Astrocyte (in vitro differentiated cells and primary cell): Measurements from ENCODE around the gene ADAMTSL5. TPM values are rescaled to one million over a fixed set of nuclear protein-coding genes. Genes with fewer than 3 reads are reported as not detected.

ENCODE experiments used
- DNase-seq: peaks from one replicate; pipeline ENCODE4 v3.0.0-alpha.2; 2010; ENCODE audit warnings: low read depth
- FAIRE-seq: peaks from 2 replicates; lab custom pipeline; 2011; peaks lifted over from hg19 to GRCh38; lab: Jason Lieb, UNC
- H2AFZ ChIP-seq: 2 replicates; pipeline ENCODE4 v1.6.0; 2012; ENCODE audit warnings: low read depth, low read length, inconsistent platforms
- H3K27ac ChIP-seq: 2 replicates; pipeline ENCODE4 v1.5.1; 2011; ENCODE audit warnings: low read depth, low read length, inconsistent platforms
- H3K27me3 ChIP-seq: 2 replicates; pipeline ENCODE4 v1.6.0; 2011; ENCODE audit warnings: low read length, inconsistent platforms; ENCODE audit not compliant: insufficient read depth
- H3K36me3 ChIP-seq: 2 replicates; pipeline ENCODE4 v1.5.1; 2011; ENCODE audit warnings: low read length, inconsistent platforms; ENCODE audit not compliant: insufficient read depth
- H3K4me1 ChIP-seq: 2 replicates; pipeline ENCODE4 v1.5.1; 2011; ENCODE audit warnings: low read length, inconsistent platforms; ENCODE audit not compliant: insufficient read depth
- H3K4me2 ChIP-seq: 2 replicates; pipeline ENCODE4 v1.6.0; 2012; ENCODE audit warnings: low read length, inconsistent platforms
- H3K4me3 ChIP-seq: 2 replicates; pipeline ENCODE4 v1.5.1; 2011; ENCODE audit warnings: low read depth, mild to moderate bottlenecking, low read length, inconsistent platforms; ENCODE audit not compliant: insufficient read depth
- H3K79me2 ChIP-seq: 2 replicates; pipeline ENCODE4 v1.6.0; 2012; ENCODE audit warnings: mild to moderate bottlenecking, low read length, inconsistent platforms; ENCODE audit not compliant: insufficient read depth
- H3K9ac ChIP-seq: 2 replicates; pipeline ENCODE4 v1.6.0; 2012; ENCODE audit warnings: mild to moderate bottlenecking, low read length, inconsistent platforms
- H3K9me3 ChIP-seq: 2 replicates; pipeline ENCODE4 v1.5.1; 2012; ENCODE audit warnings: low read depth, mild to moderate bottlenecking, low read length, inconsistent platforms; ENCODE audit not compliant: insufficient read depth
- H4K20me1 ChIP-seq: 2 replicates; pipeline ENCODE4 v1.6.0; 2012; ENCODE audit warnings: low read length, inconsistent platforms; ENCODE audit not compliant: insufficient read depth
- H3K27ac Mint-ChIP-seq: one replicate; pipeline ENCODE4 v1.8.0; 2021; ENCODE audit warnings: mild to moderate bottlenecking, mixed read lengths; ENCODE audit not compliant: unreplicated experiment
- H3K27me3 Mint-ChIP-seq: one replicate; pipeline ENCODE4 v1.8.0; 2021; ENCODE audit warnings: low read depth, mixed read lengths; ENCODE audit not compliant: unreplicated experiment
- H3K36me3 Mint-ChIP-seq: one replicate; pipeline ENCODE4 v1.8.0; 2021; ENCODE audit warnings: low read depth, mixed read lengths; ENCODE audit not compliant: unreplicated experiment
- H3K4me1 Mint-ChIP-seq: one replicate; pipeline ENCODE4 v1.8.0; 2021; ENCODE audit warnings: low read depth, mixed read lengths; ENCODE audit not compliant: unreplicated experiment
- H3K4me3 Mint-ChIP-seq: one replicate; pipeline ENCODE4 v1.8.0; 2021; ENCODE audit warnings: mild to moderate bottlenecking, moderate library complexity, mixed read lengths; ENCODE audit not compliant: unreplicated experiment
- H3K9me3 Mint-ChIP-seq: one replicate; pipeline ENCODE4 v1.8.0; 2021; ENCODE audit warnings: mild to moderate bottlenecking, mixed read lengths; ENCODE audit not compliant: unreplicated experiment
- CTCF ChIP-seq: IDR thresholded peaks from 2 replicates; pipeline ENCODE4 v1.5.1; 2011; ENCODE audit warnings: low read depth, mild to moderate bottlenecking, inconsistent platforms, low read length, moderate library complexity; ENCODE audit not compliant: insufficient read depth
- EZH2 ChIP-seq: IDR thresholded peaks from 2 replicates; pipeline ENCODE4 v1.6.1; 2012; ENCODE audit warnings: mild to moderate bottlenecking, low read length, inconsistent platforms; ENCODE audit not compliant: insufficient read depth
- total RNA-seq: library from RNA; stranded (reverse); gene quantifications from 2 replicates; pipeline ENCODE4 v1.2.1, GENCODE V29; 2021

Gene ADAMTSL5
- total RNA-seq, 1 donor from 2014 or later, result 5.5 TPM

GRCh38 chr19:1483979-1484428 lies 28.8 kb downstream of the ADAMTSL5 start:
- no peaks in the 10 kb centered on the region for H3K36me3 Mint-ChIP-seq
- Histone ChIP-seq H3K9me3 (no peaks in the 10 kb centered on the region), H3K27me3 (no peaks in the 10 kb centered on the region), H3K4me3 (no peak overlapping the region), H3K79me2 (peaks cover under 1% of the 10 kb centered on the region), H2AFZ (no peak overlapping the region), H3K27ac (no peak overlapping the region), H3K4me2 (no peak overlapping the region), H3K4me1 (no peaks in the 10 kb centered on the region), H3K36me3 (no peaks in the 10 kb centered on the region), H3K9ac (no peak overlapping the region), H4K20me1 (no peaks in the 10 kb centered on the region)
- H3K4me3 Mint-ChIP-seq, result no peak overlapping the region
- no peaks in the 10 kb centered on the region for H3K27me3 Mint-ChIP-seq
- H3K4me1 Mint-ChIP-seq, result no peaks in the 10 kb centered on the region
- no peak for DNase-seq
- no peak for FAIRE-seq
- no peak overlapping the region for H3K27ac Mint-ChIP-seq
- TF ChIP-seq EZH2 (no peak), CTCF (no peak)
- no peaks in the 10 kb centered on the region for H3K9me3 Mint-ChIP-seq

- no peaks in the 10 kb centered on the region for H3K4me1 Mint-ChIP-seq
These were observed 29.5 kb downstream of the ADAMTSL5 start for GRCh38 chr19:1483131-1483978.

More at GRCh38 chr19:1483131-1483978, 29.5 kb downstream of the ADAMTSL5 start:
- no peaks in the 10 kb centered on the region for H3K36me3 ChIP-seq
- H3K4me1 ChIP-seq, result no peaks in the 10 kb centered on the region
- no peak overlapping the region for H3K9ac ChIP-seq
- H3K9me3 ChIP-seq, result no peaks in the 10 kb centered on the region
- H3K27me3 ChIP-seq, result no peaks in the 10 kb centered on the region
- H3K4me3 Mint-ChIP-seq, result no peak overlapping the region
- H3K27ac Mint-ChIP-seq, result no peak overlapping the region
- no peaks in the 10 kb centered on the region for H3K36me3 Mint-ChIP-seq
- TF ChIP-seq CTCF, result no peak
- no peak for DNase-seq
- no peak overlapping the region for H3K27ac ChIP-seq
- no peaks in the 10 kb centered on the region for H3K9me3 Mint-ChIP-seq
- no peak overlapping the region for H3K4me2 ChIP-seq
- H3K27me3 Mint-ChIP-seq, result no peaks in the 10 kb centered on the region
- FAIRE-seq, result no peak
- H3K4me3 ChIP-seq, result no peak overlapping the region
- H2AFZ ChIP-seq, result no peak overlapping the region
- H3K79me2 ChIP-seq, result peaks cover 7% of the 10 kb centered on the region
- no peaks in the 10 kb centered on the region for H4K20me1 ChIP-seq
